Left ventricle myocardium inferior (tissue), 1 donor: ENCODE measurements around the gene PRDM11. TPM values are rescaled to one million over a fixed set of nuclear protein-coding genes. Genes with fewer than 3 reads are reported as not detected.
"Not testable (repeated sequence)": the region's sequence is repeated elsewhere in the genome, so short reads cannot be mapped to it uniquely, and the experiment has no call there.

Source experiments
- DNase-seq: peaks from one replicate; pipeline ENCODE4 v3.0.0-alpha.2; 2020
- H3K27ac ChIP-seq: fragments of 200-600 bp; replicated peaks from 2 replicates; pipeline ENCODE4 v1.8.0; 2021
- H3K27me3 ChIP-seq: fragments of 200-600 bp; 2 replicates; pipeline ENCODE4 v1.8.0; 2021; ENCODE audit warnings: low read depth
- H3K36me3 ChIP-seq: fragments of 200-600 bp; 2 replicates; pipeline ENCODE4 v1.8.0; 2021
- H3K4me1 ChIP-seq: fragments of 200-600 bp; 2 replicates; pipeline ENCODE4 v1.8.0; 2021
- H3K4me3 ChIP-seq: fragments of 200-600 bp; 2 replicates; pipeline ENCODE4 v1.8.0; 2021; ENCODE audit warnings: mild to moderate bottlenecking, moderate library complexity
- H3K9me3 ChIP-seq: fragments of 200-600 bp; replicated peaks from 2 replicates; pipeline ENCODE4 v1.8.0; 2021
- CTCF ChIP-seq: fragments of 200-600 bp; IDR thresholded peaks from 2 replicates; pipeline ENCODE4 v1.8.0; 2021; ENCODE audit warnings: antibody characterized with exemption, mild to moderate bottlenecking, borderline replicate concordance
- intact Hi-C: fragments of 100-400 bp; cut with micrococcal nuclease; formaldehyde crosslinking; loops from one replicate; pipeline ENCODE4 v1.11.0; 2022
- total RNA-seq: library from RNA; stranded (reverse); fragmentation: NEBNext Ultra II Directional; extraction: Animal tissue kit (Norgen Biotek cat#: 25700); gene quantifications from one replicate; pipeline ENCODE4 v1.2.1, GENCODE V29; 2021
- donor health status: DM: no; HTN: yes; CAD: no; lungs with severe emphysema.

PRDM11 gene
- total RNA-seq, 1 donor from 2014 or later, result 17.2 TPM

GRCh38 chr11:45243967-45244366 lies 97.5 kb downstream of the PRDM11 start:
- no peaks in the 10 kb centered on the region for H3K27me3 ChIP-seq
- no peaks in the 10 kb centered on the region for H3K36me3 ChIP-seq
- H3K9me3 ChIP-seq, result peaks cover 6% of the 10 kb centered on the region
- no peak overlapping the region for H3K4me3 ChIP-seq
- intact Hi-C loops, result no loop called here
- TF ChIP-seq CTCF, result no peak
- no peak overlapping the region for H3K27ac ChIP-seq
- DNase-seq, result no peak
- H3K4me1 ChIP-seq, result peaks cover 6% of the 10 kb centered on the region

- Histone ChIP-seq H3K4me1 (peaks cover 6% of the 10 kb centered on the region), H3K9me3 (no peaks in the 10 kb centered on the region), H3K4me3 (no peak overlapping the region), H3K27me3 (no peaks in the 10 kb centered on the region), H3K27ac (no peak overlapping the region), H3K36me3 (no peaks in the 10 kb centered on the region)
- no peak for TF ChIP-seq CTCF
- DNase-seq, result no peak
- intact Hi-C loops, result no loop called here
These were observed 99.0 kb downstream of the PRDM11 start for GRCh38 chr11:45245218-45246045.

- H3K9me3 ChIP-seq, result no peaks in the 10 kb centered on the region
- H3K27ac ChIP-seq, result no peak overlapping the region
- peaks cover 6% of the 10 kb centered on the region for H3K4me1 ChIP-seq
- no peak for TF ChIP-seq CTCF
- DNase-seq, result no peak
- H3K27me3 ChIP-seq, result no peaks in the 10 kb centered on the region
- intact Hi-C loops, result no loop called here
- no peak overlapping the region for H3K4me3 ChIP-seq
- no peaks in the 10 kb centered on the region for H3K36me3 ChIP-seq
These were observed 99.8 kb downstream of the PRDM11 start for GRCh38 chr11:45246241-45246640.

GRCh38 chr11:45247433-45247832 lies 101.0 kb downstream of the PRDM11 start:
- Histone ChIP-seq H3K27ac (no peak overlapping the region), H3K27me3 (peaks cover 3% of the 10 kb centered on the region), H3K9me3 (no peaks in the 10 kb centered on the region), H3K4me3 (no peak overlapping the region), H3K4me1 (peaks cover 8% of the 10 kb centered on the region), H3K36me3 (no peaks in the 10 kb centered on the region)
- no peak for TF ChIP-seq CTCF
- intact Hi-C loops, result no loop called here
- DNase-seq, result no peak

GRCh38 chr11:45248501-45249011 lies 102.1 kb downstream of the PRDM11 start:
- intact Hi-C loops, result no loop called here
- no peak for DNase-seq
- no peak overlapping the region for H3K4me3 ChIP-seq
- peaks cover 8% of the 10 kb centered on the region for H3K27me3 ChIP-seq
- H3K36me3 ChIP-seq, result no peaks in the 10 kb centered on the region
- no peaks in the 10 kb centered on the region for H3K9me3 ChIP-seq
- H3K27ac ChIP-seq, result no peak overlapping the region
- peaks cover 9% of the 10 kb centered on the region for H3K4me1 ChIP-seq
- no peak for TF ChIP-seq CTCF

GRCh38 chr11:45249372-45249771 lies 102.9 kb downstream of the PRDM11 start:
- H3K27ac ChIP-seq, intact Hi-C loops, H3K4me1 ChIP-seq, H3K27me3 ChIP-seq, H3K36me3 ChIP-seq, H3K9me3 ChIP-seq, H3K4me3 ChIP-seq, DNase-seq: not testable (repeated sequence)
